ENCODE results near the gene CREB1. TPM values are rescaled to one million over a fixed set of nuclear protein-coding genes. Genes with fewer than 3 reads are reported as not detected.

The CREB1 gene
- total RNA-seq, 4 donors from 2014 or later, result 38.2 to 82.3 (median 49.4) TPM

DNA sequence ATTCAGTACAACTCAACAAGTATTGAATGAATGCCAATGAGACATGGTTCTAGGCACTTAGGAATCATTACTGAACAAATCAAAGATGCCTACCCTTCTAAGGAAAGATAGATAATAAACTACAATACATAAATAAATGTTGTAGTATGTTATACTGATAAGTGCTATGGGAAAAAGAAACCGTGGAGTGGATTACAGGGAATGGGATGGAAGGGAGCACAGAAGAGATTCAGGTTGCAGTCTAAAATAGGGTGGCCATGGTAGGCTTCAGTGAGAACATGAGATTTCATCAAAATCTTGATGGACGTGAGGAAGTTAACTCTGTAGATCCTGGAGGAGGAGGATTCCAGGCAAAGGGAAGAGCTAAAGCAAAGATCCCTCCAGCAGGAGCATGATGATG, 17.9 kb upstream of the CREB1 start:
- DNase-seq (ENCODE audit: low spot score) (no peak), ATAC-seq (ENCODE audit: low FRiP score) (no peak)
- no peak for TF ChIP-seq CTCF (IDR thresholded peaks at IDR 0.05)

- ATAC-seq (ENCODE audit: low FRiP score), result no peak
- TF ChIP-seq CTCF (IDR thresholded peaks at IDR 0.05), result no peak
- DNase-seq (ENCODE audit: low spot score), result no peak
These were observed 17.4 kb upstream of the CREB1 start for GRCh38 chr2:207512356-207512755.

GRCh38 chr2:207513551-207514257, 16.1 kb upstream of the CREB1 start:
- TF ChIP-seq CTCF (IDR thresholded peaks at IDR 0.05), result no peak
- peak; percentile 66 for ATAC-seq (ENCODE audit: low FRiP score)
- DNase-seq (ENCODE audit: low spot score), result no peak

GRCh38 chr2:207514451-207514850, 15.3 kb upstream of the CREB1 start:
- ATAC-seq (ENCODE audit: low FRiP score) (no peak), DNase-seq (ENCODE audit: low spot score) (no peak)
- TF ChIP-seq CTCF (IDR thresholded peaks at IDR 0.05), result no peak

GRCh38 chr2:207515671-207516070, 14.1 kb upstream of the CREB1 start:
- no peak for TF ChIP-seq CTCF (IDR thresholded peaks at IDR 0.05)
- DNase-seq (ENCODE audit: low spot score) (no peak), ATAC-seq (ENCODE audit: low FRiP score) (no peak)

GRCh38 chr2:207516206-207516605, 13.6 kb upstream of the CREB1 start:
- ATAC-seq (ENCODE audit: low FRiP score) (no peak), DNase-seq (ENCODE audit: low spot score) (no peak)
- no peak for TF ChIP-seq CTCF (IDR thresholded peaks at IDR 0.05)

- DNase-seq (ENCODE audit: low spot score) (no peak), ATAC-seq (ENCODE audit: low FRiP score) (no peak)
- no peak for TF ChIP-seq CTCF (IDR thresholded peaks at IDR 0.05)
These were observed 6.8 kb upstream of the CREB1 start for GRCh38 chr2:207523005-207523404.

All from omental fat pad (tissue), 4 donors.